GM18858 (cell line): Measurements from ENCODE around the gene TTLL4.

Experiments
- ATAC-seq: cut with Tn5 transposase; IDR thresholded peaks from one replicate; pipeline ENCODE4 v1.9.1; 2021; ENCODE audit not compliant: unreplicated experiment

The TTLL4 gene

DNA sequence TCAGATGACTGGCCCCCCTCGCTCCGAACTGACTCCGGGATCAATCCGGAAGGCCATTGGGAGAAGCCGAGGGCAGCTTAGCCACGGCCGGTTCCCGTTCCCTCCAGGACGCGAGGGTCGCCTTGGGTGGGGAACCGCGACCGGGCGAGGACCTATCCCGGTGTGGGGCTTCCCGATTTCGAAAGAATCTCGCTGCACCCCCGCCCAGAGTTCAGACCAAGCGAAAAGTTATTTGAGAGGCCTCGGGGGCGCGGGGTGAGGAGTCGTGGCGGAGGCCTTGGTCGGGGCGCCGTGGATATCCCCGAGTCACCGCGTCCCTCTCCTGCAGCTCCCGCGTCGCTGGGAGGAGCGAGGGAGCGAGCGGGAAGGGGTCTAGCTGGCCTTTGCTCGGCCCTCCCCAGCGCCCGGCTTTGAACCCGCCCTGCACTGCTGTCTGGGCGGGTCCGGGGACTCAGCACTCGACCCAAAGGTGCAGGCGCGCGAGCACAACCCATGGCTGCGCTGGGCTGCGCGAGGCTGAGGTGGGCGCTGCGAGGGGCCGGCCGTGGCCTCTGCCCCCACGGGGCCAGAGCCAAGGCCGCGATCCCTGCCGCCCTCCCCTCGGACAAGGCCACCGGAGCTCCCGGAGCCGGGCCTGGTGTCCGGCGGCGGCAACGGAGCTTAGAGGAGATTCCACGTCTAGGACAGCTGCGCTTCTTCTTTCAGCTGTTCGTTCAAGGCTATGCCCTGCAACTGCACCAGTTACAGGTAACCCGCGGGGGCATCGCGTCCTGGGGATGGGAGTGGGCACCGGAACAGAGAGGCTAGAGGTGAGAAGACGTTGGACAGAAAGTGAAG lies 71.3 kb downstream of the TTLL4 start, which contains the start of gene CYP27A1:
CYP27A1 (plus strand) TSS at position 457 of the 837 bp plus-strand sequence; CDS start at position 493, 36 bp downstream.
- no peak for ATAC-seq

GRCh38 chr2:218782528-218782844 lies 71.9 kb downstream of the TTLL4 start:
- ATAC-seq: no peak

GRCh38 chr2:218783688-218784087 lies 73.1 kb downstream of the TTLL4 start:
- no peak for ATAC-seq

DNA sequence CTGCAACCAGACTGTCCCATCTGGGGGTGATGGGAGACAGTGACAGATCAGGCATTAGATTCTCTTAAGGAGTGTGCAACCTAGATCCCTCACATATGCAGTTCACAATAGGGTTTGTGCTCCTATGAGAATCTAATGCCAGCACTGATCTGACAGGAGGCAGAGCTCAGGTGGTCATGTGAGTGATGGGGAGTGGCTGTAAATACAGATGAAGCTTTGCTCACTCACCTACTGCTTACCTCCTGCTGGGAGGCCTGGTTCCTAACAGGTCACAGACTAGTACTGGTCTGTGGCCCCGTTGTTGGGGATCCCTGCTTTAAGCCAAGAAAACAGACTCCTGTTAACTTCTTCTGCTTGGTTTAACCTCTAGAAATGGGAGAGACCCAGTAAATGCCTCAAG lies 74.5 kb downstream of the TTLL4 start:
- ATAC-seq: no peak

DNA sequence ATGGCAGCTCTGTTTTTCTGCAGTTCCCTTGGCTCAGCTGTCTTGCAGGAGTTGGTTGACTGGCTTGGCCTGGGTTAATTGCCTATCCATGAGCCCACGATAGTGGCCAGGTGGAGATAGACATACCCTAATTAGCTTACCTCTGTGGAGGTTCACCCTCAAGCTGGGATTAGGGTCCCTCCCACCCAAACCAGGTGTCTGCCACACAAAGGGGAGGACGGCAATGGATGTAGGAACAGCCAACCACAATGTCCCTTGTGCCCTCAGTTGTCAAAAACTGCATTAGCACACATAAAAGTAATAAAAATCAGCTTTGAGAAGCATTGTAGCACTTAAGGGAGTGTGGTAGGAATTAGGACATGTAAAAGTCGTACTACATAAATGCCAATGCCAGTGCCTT lies 75.5 kb downstream of the TTLL4 start:
- no peak for ATAC-seq

DNA sequence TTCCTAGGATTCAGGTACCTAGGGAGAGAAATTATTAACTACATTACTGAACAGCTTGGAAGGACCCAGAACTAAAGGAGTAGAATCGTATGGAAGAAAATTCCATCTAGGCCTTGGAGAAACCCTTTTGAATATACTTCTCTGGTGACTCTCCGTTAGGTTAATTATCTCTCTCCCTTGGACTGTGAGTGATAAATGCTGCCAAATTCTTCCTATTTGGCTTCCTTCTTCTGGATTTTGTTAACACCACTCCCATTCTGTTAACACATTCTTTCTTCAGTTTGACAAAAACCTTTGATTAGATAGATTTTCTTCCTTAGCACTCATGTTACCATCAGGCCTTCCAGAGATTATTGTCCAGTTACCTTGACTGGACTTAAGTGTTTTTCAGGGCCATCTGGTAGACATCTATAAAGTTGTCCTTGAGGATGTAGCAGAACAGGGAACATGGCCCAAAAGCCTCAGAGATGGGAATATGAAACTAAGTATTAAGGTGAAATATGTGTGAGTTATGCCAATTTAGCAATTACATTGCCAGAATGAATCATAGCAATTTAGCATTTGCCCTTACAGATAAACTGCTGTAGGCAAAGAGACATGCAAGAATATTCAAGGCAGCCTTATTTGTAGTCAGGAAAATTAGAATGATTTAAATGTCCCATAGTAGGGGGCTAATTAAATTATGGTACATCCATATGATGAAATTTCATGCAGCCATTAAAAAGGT lies 78.1 kb downstream of the TTLL4 start:
- no peak for ATAC-seq

DNA sequence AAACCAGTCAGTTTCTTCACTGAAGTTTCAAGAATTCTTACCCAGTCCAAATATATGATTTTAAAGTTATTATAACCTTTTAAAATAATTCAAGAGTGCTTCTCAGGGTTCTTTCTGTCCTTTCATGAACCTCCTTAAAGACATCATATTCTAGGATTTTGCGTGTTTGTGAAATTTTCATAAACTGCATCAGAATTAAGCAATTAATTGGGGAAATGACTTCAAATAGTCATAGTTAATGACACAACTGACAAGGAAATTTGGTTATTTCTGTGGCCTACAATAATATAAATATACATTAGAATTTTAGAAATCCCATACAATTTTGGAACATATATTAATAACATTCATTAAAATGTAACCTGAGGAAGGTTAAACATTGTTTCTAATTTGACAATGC lies 81.8 kb downstream of the TTLL4 start:
- ATAC-seq: no peak

- ATAC-seq: no peak
These were observed 86.1 kb downstream of the TTLL4 start for GRCh38 chr2:218796691-218797090.

DNA sequence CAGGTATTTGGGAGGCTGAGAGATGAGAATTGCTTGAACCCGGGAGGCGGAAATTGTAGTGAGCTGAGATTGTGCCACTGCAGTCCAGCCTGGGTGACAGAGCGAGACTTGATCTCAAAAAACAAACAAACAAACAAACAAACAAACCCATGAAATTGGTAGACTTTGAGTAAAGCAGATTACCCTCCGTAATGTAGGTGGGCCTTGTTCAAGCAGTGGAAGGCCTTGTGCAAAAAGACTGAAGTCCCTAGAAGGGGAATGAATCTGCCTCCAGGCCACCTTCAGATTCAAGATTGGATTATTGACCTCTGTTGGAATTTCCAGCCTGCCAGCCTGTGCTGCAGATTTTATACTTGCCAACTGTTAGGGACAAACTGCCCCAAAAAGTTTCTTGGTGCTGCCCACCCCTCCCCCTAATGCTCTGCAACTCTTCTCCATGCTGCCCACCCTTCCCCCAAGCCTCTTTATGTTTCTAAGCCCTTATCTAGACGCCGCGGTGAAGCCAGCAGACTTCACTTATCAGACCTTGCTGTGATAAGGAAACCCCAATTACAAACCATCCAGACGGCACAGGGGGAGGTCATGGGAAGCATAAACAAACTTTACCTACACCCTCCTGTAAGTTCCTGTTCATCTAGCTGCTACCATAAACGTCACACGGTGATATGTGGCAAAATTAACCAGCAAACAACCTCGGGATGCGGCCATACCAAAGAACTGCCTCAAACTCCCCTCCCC lies 88.3 kb downstream of the TTLL4 start:
- ATAC-seq: no peak

DNA sequence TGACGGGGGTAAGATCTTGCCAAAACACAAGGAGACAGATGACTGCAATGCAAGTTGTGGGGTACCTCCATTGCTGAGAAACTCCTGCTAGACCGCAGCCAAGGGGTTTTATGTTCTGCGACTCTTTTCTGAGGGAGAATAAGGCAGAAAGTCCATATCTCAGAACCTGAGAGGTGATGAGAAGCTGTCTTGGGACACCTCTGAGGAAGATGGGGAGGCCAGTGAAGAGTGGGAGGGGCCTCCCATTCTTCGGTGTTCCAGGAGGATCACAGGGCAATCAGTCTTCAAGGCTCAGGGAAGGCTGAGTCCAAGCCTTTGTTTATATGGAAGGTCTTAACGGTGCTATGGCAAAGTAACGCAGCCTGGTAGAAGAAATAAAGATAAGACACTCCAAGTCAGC lies 89.4 kb downstream of the TTLL4 start:
- ATAC-seq: no peak

DNA sequence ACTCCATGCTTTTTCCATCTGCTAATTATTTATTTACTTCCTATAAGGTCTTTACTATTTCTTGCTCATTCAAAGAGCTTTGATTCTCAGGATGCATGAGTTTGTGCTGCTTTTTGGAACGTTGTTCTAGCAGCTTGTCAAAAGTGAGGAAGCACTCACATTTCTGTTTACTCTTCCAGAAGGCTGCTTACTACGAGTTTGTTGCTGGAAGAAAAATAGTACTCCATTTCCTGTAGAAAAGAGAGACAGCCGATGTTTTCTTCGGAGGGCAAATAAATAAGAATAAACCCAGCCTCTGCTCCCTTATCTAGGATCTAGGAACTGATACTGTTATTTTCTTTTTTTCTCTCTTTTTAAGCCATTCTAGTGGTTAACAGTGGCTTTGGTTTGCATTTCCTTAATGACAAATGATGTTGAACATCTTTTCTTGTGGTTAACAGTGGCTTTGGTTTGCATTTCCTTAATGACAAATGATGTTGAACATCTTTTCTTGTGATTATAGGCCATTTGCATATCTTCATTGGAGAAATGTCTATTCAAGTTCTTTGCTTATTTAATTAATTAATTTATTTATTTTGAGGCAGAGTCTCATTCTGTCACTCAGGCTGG lies 91.9 kb downstream of the TTLL4 start:
- ATAC-seq: no peak

GRCh38 chr2:218804817-218805216 lies 94.2 kb downstream of the TTLL4 start:
- ATAC-seq: no peak
